ENCODE results near the gene LRPPRC. TPM values are rescaled to one million over a fixed set of nuclear protein-coding genes. Genes with fewer than 3 reads are reported as not detected.

The LRPPRC gene
- total and polyA plus RNA-seq, 10 of the 15 experiments (the other 5 are each of a cell fraction or from before 2014, with no cell fraction given) = 34.1 to 152 (median 97.0) TPM

DNA sequence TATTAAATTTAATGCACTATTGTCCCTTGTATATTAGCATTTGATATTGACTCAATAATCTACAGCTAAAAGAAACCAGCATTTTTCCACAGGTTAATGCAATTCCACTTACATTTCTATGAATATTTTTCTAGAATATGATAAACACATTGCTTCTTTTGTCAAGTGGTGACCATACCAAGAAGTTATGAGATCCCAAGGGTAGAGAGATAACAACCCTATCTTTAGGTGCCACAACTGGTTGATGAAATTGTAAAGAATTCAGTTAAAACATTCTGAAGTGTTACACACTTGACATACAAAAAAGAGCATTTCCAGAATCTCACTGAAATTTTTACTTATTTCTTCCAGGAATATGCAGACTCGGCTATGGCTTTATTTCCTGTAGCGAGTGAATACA is 101.0 kb downstream of the LRPPRC start:
- Histone ChIP-seq H3K79me2 (ENCODE audit: control insufficient read depth, insufficient read depth, low read length) (no peaks in the 10 kb centered on the region), H3K4me2 (ENCODE audit: control insufficient read depth, insufficient read depth) (no peak overlapping the region), H3K27ac (ENCODE audit: control insufficient read depth, insufficient read depth) (no peak overlapping the region), H3K4me3 (no peak overlapping the region), H4K20me1 (ENCODE audit: control insufficient read depth, insufficient read depth) (no peaks in the 10 kb centered on the region), H3K4me1 (ENCODE audit: control insufficient read depth, insufficient read depth, low read length) (no peaks in the 10 kb centered on the region), H2AFZ (ENCODE audit: control insufficient read depth, low read depth, low read length) (no peak overlapping the region), H3K27me3 (replicated peaks in 1 of 2; ENCODE audit: control insufficient read depth in 2 of 2, insufficient read depth in 2 of 2, low read length in 1 of 2) (no peaks in the 10 kb centered on the region), H3K9ac (ENCODE audit: control insufficient read depth, insufficient read depth, low read length) (no peak overlapping the region), H3K9me3 (replicated peaks; ENCODE audit: control insufficient read depth, insufficient read depth, low read length) (no peaks in the 10 kb centered on the region), H3K36me3 (ENCODE audit: control insufficient read depth in 2 of 2, insufficient read depth in 2 of 2, low read length in 1 of 2) (peaks cover 5 to 37% of the 10 kb centered on the region in 2 experiments)
- DNase-seq (ENCODE audit: low read depth, low spot score) = no peak
- ChIA-PET SMC1A (ENCODE audit: uncharacterized antibody, unreplicated experiment) (no interaction called here), POLR2A (no interaction called here), CTCF (no interaction called here), RAD21 (ENCODE audit: unreplicated experiment) (no interaction called here)
- WGBS (ENCODE audit: insufficient coverage, insufficient replicate concordance, low lambda C conversion rate, missing lambda C conversion rate) = 100% methylated on average over 2 of the region's 2 CpGs
- no peak for TF ChIP-seq ZNF207 (IDR thresholded peaks at IDR 0.05; ENCODE audit: borderline replicate concordance)
- FAIRE-seq = no peak
- no peak for ATAC-seq
- intact Hi-C loops (cut with micrococcal nuclease; ENCODE audit: unreplicated experiment) = no loop called here
- in situ Hi-C loops (cut with MboI) = no loop called here
- no TSS peak for BruUV-seq (replicated peaks)

DNA sequence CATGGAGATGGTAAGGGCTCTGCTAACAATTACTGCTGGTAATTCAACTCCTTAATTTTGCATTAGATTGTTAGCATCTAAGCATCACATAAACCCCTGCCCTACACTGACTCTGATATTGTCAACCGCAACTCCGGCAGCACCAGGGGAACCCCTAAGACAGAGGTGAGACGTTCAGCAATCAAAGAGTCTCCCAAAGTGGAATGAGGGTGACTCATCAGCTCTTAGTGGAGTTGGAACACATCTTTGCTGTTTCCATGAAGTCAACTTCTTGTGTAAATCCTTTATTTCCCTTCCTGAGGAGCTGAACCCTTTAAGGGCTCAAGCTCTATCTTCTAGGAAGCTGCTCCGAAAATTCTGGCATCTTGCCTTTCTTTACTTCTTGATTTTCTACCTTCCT is 104.9 kb downstream of the LRPPRC start:
- no peaks in the 10 kb centered on the region for H3K79me2 ChIP-seq (ENCODE audit: control insufficient read depth, insufficient read depth, low read length)
- ChIA-PET CTCF (no interaction called here), RAD21 (ENCODE audit: unreplicated experiment) (no interaction called here), SMC1A (ENCODE audit: uncharacterized antibody, unreplicated experiment) (no interaction called here), POLR2A (no interaction called here)
- peaks cover 9 to 45% of the 10 kb centered on the region in 2 experiments for H3K36me3 ChIP-seq (ENCODE audit: control insufficient read depth in 2 of 2, insufficient read depth in 2 of 2, low read length in 1 of 2)
- no peak overlapping the region for H3K4me3 ChIP-seq
- no peak for DNase-seq (ENCODE audit: low read depth, low spot score)
- no peaks in the 10 kb centered on the region for H3K27me3 ChIP-seq (replicated peaks in 1 of 2; ENCODE audit: control insufficient read depth in 2 of 2, insufficient read depth in 2 of 2, low read length in 1 of 2)
- no peak overlapping the region for H3K4me2 ChIP-seq (ENCODE audit: control insufficient read depth, insufficient read depth)
- H3K4me1 ChIP-seq (ENCODE audit: control insufficient read depth, insufficient read depth, low read length) = 0 out of 2 replicates have a peak, but pooled peaks cover 2% of the 10 kb centered on the region
- intact Hi-C loops (cut with micrococcal nuclease; ENCODE audit: unreplicated experiment) (no loop called here), in situ Hi-C loops (cut with MboI) (no loop called here)
- no peak overlapping the region for H3K27ac ChIP-seq (ENCODE audit: control insufficient read depth, insufficient read depth)
- FAIRE-seq = no peak
- ATAC-seq = no peak
- BruUV-seq (replicated peaks) = no TSS peak
- no peaks in the 10 kb centered on the region for H3K9me3 ChIP-seq (replicated peaks; ENCODE audit: control insufficient read depth, insufficient read depth, low read length)
- no peak overlapping the region for H3K9ac ChIP-seq (ENCODE audit: control insufficient read depth, insufficient read depth, low read length)
- WGBS (ENCODE audit: insufficient coverage, insufficient replicate concordance, low lambda C conversion rate, missing lambda C conversion rate) = 95% methylated on average over 4 of the region's 4 CpGs
- no peaks in the 10 kb centered on the region for H4K20me1 ChIP-seq (ENCODE audit: control insufficient read depth, insufficient read depth)
- H2AFZ ChIP-seq (ENCODE audit: control insufficient read depth, low read depth, low read length) = no peak overlapping the region
- TF ChIP-seq, protein P1, sequence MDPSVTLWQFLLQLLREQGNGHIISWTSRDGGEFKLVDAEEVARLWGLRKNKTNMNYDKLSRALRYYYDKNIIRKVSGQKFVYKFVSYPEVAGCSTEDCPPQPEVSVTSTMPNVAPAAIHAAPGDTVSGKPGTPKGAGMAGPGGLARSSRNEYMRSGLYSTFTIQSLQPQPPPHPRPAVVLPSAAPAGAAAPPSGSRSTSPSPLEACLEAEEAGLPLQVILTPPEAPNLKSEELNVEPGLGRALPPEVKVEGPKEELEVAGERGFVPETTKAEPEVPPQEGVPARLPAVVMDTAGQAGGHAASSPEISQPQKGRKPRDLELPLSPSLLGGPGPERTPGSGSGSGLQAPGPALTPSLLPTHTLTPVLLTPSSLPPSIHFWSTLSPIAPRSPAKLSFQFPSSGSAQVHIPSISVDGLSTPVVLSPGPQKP (IDR thresholded peaks at IDR 0.05; ENCODE audit: low read depth, low read length) = no peak
- TF ChIP-seq ZZZ3 (IDR thresholded peaks at IDR 0.05; ENCODE audit: control insufficient read depth, insufficient read length, low read depth) = no peak
- TF ChIP-seq, protein P2, sequence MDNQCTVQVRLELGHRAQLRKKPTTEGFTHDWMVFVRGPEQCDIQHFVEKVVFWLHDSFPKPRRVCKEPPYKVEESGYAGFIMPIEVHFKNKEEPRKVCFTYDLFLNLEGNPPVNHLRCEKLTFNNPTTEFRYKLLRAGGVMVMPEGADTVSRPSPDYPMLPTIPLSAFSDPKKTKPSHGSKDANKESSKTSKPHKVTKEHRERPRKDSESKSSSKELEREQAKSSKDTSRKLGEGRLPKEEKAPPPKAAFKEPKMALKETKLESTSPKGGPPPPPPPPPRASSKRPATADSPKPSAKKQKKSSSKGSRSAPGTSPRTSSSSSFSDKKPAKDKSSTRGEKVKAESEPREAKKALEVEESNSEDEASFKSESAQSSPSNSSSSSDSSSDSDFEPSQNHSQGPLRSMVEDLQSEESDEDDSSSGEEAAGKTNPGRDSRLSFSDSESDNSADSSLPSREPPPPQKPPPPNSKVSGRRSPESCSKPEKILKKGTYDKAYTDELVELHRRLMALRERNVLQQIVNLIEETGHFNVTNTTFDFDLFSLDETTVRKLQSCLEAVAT (IDR thresholded peaks at IDR 0.05) = no peak
- no peak for TF ChIP-seq PAX8 (IDR thresholded peaks at IDR 0.05)
- TF ChIP-seq RFX5 (IDR thresholded peaks at IDR 0.05; ENCODE audit: low read depth, low read length) = no peak
- no peak for TF ChIP-seq KAT2A (conservative IDR thresholded peaks at IDR 0.05; ENCODE audit: control insufficient read depth, low read depth, low read length)
- TF ChIP-seq POLR2AphosphoS5 (IDR thresholded peaks at IDR 0.05; ENCODE audit: low read length) = no peak
- TF ChIP-seq ZBED1 (IDR thresholded peaks at IDR 0.05; ENCODE audit: borderline replicate concordance) = no peak
- TF ChIP-seq CBFB (IDR thresholded peaks at IDR 0.05; ENCODE audit: low read depth) = no peak
- TF ChIP-seq ZNF274 (IDR thresholded peaks at IDR 0.05; ENCODE audit: insufficient read depth, insufficient read length) = no peak
- TF ChIP-seq, protein P3, sequence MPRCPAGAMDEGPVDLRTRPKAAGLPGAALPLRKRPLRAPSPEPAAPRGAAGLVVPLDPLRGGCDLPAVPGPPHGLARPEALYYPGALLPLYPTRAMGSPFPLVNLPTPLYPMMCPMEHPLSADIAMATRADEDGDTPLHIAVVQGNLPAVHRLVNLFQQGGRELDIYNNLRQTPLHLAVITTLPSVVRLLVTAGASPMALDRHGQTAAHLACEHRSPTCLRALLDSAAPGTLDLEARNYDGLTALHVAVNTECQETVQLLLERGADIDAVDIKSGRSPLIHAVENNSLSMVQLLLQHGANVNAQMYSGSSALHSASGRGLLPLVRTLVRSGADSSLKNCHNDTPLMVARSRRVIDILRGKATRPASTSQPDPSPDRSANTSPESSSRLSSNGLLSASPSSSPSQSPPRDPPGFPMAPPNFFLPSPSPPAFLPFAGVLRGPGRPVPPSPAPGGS (IDR thresholded peaks at IDR 0.05; ENCODE audit: borderline replicate concordance, insufficient read depth, low read depth, low read length, poor library complexity, severe bottlenecking) = no peak
- TF ChIP-seq ASH2L (IDR thresholded peaks at IDR 0.05; ENCODE audit: borderline replicate concordance, low read depth) = no peak
- TF ChIP-seq STAT3 (IDR thresholded peaks at IDR 0.05; ENCODE audit: low read depth, low read length) = no peak
- TF ChIP-seq EP300 (IDR thresholded peaks at IDR 0.05; ENCODE audit: borderline replicate concordance in 1 of 2, control insufficient read depth in 1 of 2, low read depth in 2 of 2, low read length in 2 of 2) = no peak
